ENCODE measurements around the gene SMIM8. TPM values are rescaled to one million over a fixed set of nuclear protein-coding genes. Genes with fewer than 3 reads are reported as not detected.

SMIM8 gene
- total RNA-seq, 1 experiment from 2014 or later = 6.6 TPM

DNA sequence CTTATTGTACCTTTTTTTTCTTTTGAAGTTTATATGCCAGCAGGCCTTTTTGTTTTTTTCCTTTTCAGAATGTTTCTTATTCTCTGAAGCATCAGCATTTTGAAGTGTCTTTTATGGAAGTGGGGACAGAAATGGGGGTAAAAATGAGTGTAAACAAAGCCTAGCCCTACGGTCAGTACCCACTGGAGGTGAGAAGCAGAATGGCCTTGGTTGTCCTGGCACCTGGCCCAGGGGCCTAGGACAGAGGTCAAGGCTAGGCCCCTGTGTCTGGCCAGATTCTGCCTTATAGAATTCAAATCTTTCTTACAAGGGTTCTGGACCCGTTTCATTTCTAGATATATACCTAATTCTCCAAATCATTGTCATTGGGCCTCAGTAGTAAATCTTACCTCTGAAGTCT, 18.8 kb downstream of the SMIM8 start:
- H3K23ac ChIP-seq (ENCODE audit: insufficient read length, low read depth, low read length) = no peak overlapping the region
- no peak overlapping the region for H2BK15ac ChIP-seq (ENCODE audit: low read depth, low read length)
- H3K27ac ChIP-seq (ENCODE audit: insufficient read length, low read depth, low read length) = no peak overlapping the region
- no peaks in the 10 kb centered on the region for H3K79me2 ChIP-seq (ENCODE audit: insufficient read depth, low read length)
- H2BK12ac ChIP-seq (ENCODE audit: insufficient read length, low read depth, low read length) = no peak overlapping the region
- H4K91ac ChIP-seq (ENCODE audit: insufficient read length, low read depth, low read length) = no peak overlapping the region
- Mint-ChIP-seq H3K27me3 (ENCODE audit: low read depth) (no peaks in the 10 kb centered on the region), H3K36me3 (ENCODE audit: insufficient read depth in 1 of 3, low read depth in 3 of 3) (no peaks in the 10 kb centered on the region; a peak in 1 of 7 replicates), H3K4me1 (peaks cover 5% of the 10 kb centered on the region in 2 experiments), H3K27ac (no peak overlapping the region; a peak in 1 of 7 replicates), H3K4me3 (no peak overlapping the region), H3K9me3 (no peaks in the 10 kb centered on the region)
- no peak overlapping the region for H2BK120ac ChIP-seq (ENCODE audit: low read depth, low read length, poor library complexity, severe bottlenecking)
- DNase-seq = no peak
- H3K27me3 ChIP-seq (ENCODE audit: insufficient read depth, low read length) = no peaks in the 10 kb centered on the region
- H3T11ph ChIP-seq (ENCODE audit: low read length) = no peak overlapping the region
- no peak overlapping the region for H2BK5ac ChIP-seq (ENCODE audit: insufficient read length, low read length)
- H3K23me2 ChIP-seq (ENCODE audit: insufficient read length, low read depth, low read length, poor library complexity, severe bottlenecking) = no peaks in the 10 kb centered on the region
- no peak overlapping the region for H2BK20ac ChIP-seq (ENCODE audit: low read depth, low read length, poor library complexity, severe bottlenecking)
- H3K56ac ChIP-seq (ENCODE audit: insufficient read length, low read depth, low read length) = no peak overlapping the region
- H3K4ac ChIP-seq (ENCODE audit: low read depth, low read length) = no peak overlapping the region
- H3K4me1 ChIP-seq (ENCODE audit: insufficient read depth, low read length) = no peaks in the 10 kb centered on the region
- no peak overlapping the region for H3K9ac ChIP-seq (ENCODE audit: extremely low read depth, insufficient read length, low read length)
- no peak overlapping the region for H3K4me2 ChIP-seq (ENCODE audit: insufficient read depth, insufficient read length, low read length)
- no peak overlapping the region for H4K5ac ChIP-seq (ENCODE audit: insufficient read length, low read depth, low read length)
- WGBS (ENCODE audit: extremely low coverage, insufficient read length, low lambda C conversion rate) = no CpG with 5 or more reads among the region's 2 CpGs
- H4K8ac ChIP-seq (replicated peaks; ENCODE audit: insufficient read length, low read depth, low read length) = no peak overlapping the region
- no peak overlapping the region for H3K14ac ChIP-seq (ENCODE audit: insufficient read depth, low read length)
- H3K79me1 ChIP-seq (ENCODE audit: insufficient read depth, low read depth, low read length, poor library complexity, severe bottlenecking) = no peaks in the 10 kb centered on the region
- no peaks in the 10 kb centered on the region for H3K9me3 ChIP-seq (ENCODE audit: control insufficient read depth, low read depth, low read length)
- no peak overlapping the region for H2AK5ac ChIP-seq (ENCODE audit: insufficient read length, low read length)
- H3K18ac ChIP-seq (ENCODE audit: insufficient read length, low read depth, low read length) = no peak overlapping the region
- TF ChIP-seq, protein P1, sequence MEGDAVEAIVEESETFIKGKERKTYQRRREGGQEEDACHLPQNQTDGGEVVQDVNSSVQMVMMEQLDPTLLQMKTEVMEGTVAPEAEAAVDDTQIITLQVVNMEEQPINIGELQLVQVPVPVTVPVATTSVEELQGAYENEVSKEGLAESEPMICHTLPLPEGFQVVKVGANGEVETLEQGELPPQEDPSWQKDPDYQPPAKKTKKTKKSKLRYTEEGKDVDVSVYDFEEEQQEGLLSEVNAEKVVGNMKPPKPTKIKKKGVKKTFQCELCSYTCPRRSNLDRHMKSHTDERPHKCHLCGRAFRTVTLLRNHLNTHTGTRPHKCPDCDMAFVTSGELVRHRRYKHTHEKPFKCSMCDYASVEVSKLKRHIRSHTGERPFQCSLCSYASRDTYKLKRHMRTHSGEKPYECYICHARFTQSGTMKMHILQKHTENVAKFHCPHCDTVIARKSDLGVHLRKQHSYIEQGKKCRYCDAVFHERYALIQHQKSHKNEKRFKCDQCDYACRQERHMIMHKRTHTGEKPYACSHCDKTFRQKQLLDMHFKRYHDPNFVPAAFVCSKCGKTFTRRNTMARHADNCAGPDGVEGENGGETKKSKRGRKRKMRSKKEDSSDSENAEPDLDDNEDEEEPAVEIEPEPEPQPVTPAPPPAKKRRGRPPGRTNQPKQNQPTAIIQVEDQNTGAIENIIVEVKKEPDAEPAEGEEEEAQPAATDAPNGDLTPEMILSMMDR (conservative IDR thresholded peaks at IDR 0.05) = no peak
- H4K20me1 ChIP-seq (ENCODE audit: control insufficient read depth, insufficient read depth, insufficient read length) = no peaks in the 10 kb centered on the region
- no peak overlapping the region for H2AFZ ChIP-seq (ENCODE audit: low read length)

All from H9 (cell line).